ENCODE measurements around the gene DRC1. TPM values are rescaled to one million over a fixed set of nuclear protein-coding genes. Genes with fewer than 3 reads are reported as not detected.

Gene DRC1
- total and polyA plus RNA-seq, 12 donors = 0.10 to 0.56 (median 0.14) TPM; not detected in 7

DNA sequence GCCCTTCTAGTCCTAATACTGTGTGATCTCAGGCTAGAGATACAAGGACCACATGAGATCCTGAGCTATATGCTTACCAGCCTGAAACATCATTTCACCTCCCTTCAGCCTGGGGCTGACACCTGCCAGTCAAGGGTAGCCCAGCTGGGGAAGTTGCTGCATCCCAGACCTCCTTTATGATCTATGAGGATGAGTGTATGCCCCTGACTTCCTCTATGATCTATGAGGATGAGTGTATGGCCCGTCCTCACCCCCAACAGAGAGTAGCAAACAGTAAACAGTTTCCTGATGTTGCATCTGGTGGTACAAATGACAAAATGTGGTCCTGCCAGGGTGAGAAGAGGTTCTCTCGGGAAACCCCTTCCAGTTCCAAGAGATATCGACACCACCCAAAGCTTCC, 85.1 kb downstream of the DRC1 start:
- TF ChIP-seq POLR2A (IDR thresholded peaks at IDR 0.05) = no peak
- TF ChIP-seq, protein P1, sequence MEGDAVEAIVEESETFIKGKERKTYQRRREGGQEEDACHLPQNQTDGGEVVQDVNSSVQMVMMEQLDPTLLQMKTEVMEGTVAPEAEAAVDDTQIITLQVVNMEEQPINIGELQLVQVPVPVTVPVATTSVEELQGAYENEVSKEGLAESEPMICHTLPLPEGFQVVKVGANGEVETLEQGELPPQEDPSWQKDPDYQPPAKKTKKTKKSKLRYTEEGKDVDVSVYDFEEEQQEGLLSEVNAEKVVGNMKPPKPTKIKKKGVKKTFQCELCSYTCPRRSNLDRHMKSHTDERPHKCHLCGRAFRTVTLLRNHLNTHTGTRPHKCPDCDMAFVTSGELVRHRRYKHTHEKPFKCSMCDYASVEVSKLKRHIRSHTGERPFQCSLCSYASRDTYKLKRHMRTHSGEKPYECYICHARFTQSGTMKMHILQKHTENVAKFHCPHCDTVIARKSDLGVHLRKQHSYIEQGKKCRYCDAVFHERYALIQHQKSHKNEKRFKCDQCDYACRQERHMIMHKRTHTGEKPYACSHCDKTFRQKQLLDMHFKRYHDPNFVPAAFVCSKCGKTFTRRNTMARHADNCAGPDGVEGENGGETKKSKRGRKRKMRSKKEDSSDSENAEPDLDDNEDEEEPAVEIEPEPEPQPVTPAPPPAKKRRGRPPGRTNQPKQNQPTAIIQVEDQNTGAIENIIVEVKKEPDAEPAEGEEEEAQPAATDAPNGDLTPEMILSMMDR (IDR thresholded peaks at IDR 0.05) = no peak
- no peak for DNase-seq
- no peaks in the 10 kb centered on the region for H3K9me3 ChIP-seq (replicated peaks in 1 of 3)
- 92 to 95% (median 93%) methylated on average over 3 of the region's 3 CpGs for WGBS, 4 donors
- no peaks in the 10 kb centered on the region for H3K27me3 ChIP-seq
- H3K4me3 ChIP-seq = no peak overlapping the region
- intact Hi-C loops (cut with DNase I) = no loop called here
- H3K36me3 ChIP-seq (replicated peaks in 1 of 2) = no peaks in the 10 kb centered on the region
- no peak overlapping the region for H3K27ac ChIP-seq
- H3K4me1 ChIP-seq (replicated peaks in 1 of 2) = peaks cover 17 to 28% of the 10 kb centered on the region in 2 donors

DNA sequence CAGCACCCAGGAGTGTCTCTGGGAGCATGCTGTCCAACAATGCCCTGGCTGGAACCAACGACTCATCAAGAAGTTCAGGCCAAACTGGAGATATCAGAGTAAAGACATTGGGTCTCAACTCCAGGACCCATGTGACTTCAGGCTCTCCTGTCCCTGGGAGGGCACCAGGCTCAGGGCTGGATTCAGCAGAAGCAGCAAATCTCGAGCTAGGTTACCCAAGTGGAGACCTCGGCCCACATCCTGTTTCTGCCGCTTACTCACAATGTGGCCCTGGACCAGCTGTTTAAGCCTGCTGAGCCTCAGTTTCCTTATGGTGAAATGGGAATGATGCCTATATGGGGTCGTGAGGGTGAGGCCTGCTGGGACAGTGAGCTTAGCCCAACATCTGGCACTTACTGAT, 85.5 kb downstream of the DRC1 start:
- Histone ChIP-seq H3K4me3 (no peak overlapping the region), H3K27me3 (no peaks in the 10 kb centered on the region), H3K36me3 (replicated peaks in 1 of 2) (no peaks in the 10 kb centered on the region), H3K27ac (no peak overlapping the region), H3K9me3 (replicated peaks in 1 of 3) (no peaks in the 10 kb centered on the region), H3K4me1 (replicated peaks in 1 of 2) (peaks cover 17 to 24% of the 10 kb centered on the region in 2 donors)
- intact Hi-C loops (cut with DNase I) = no loop called here
- no peak for DNase-seq
- WGBS, 4 donors = 75 to 91% (median 88%) methylated on average over 4 to 5 of the region's 5 CpGs
- TF ChIP-seq POLR2A (IDR thresholded peaks at IDR 0.05) = no peak
- TF ChIP-seq, protein P1 (IDR thresholded peaks at IDR 0.05) = no peak

GRCh38 chr2:26488463-26489212, 86.9 kb downstream of the DRC1 start:
- no peak overlapping the region for H3K4me3 ChIP-seq
- H3K36me3 ChIP-seq (replicated peaks in 1 of 2) = no peaks in the 10 kb centered on the region
- H3K4me1 ChIP-seq (replicated peaks in 1 of 2) = peaks cover 10 to 15% of the 10 kb centered on the region in 2 donors
- H3K9me3 ChIP-seq (replicated peaks in 1 of 3) = no peaks in the 10 kb centered on the region
- no peak for DNase-seq
- TF ChIP-seq, protein P1 (IDR thresholded peaks at IDR 0.05) = no peak
- TF ChIP-seq POLR2A (IDR thresholded peaks at IDR 0.05) = no peak
- WGBS, 4 donors = 94 to 96% (median 95%) methylated on average over 15 to 20 of the region's 20 CpGs
- H3K27me3 ChIP-seq = no peaks in the 10 kb centered on the region
- no peak overlapping the region for H3K27ac ChIP-seq
- intact Hi-C loops (cut with DNase I) = no loop called here

GRCh38 chr2:26489213-26489850, 87.6 kb downstream of the DRC1 start:
- intact Hi-C loops (cut with DNase I) = no loop called here
- Histone ChIP-seq H3K27ac (no peak overlapping the region), H3K36me3 (replicated peaks in 1 of 2) (no peaks in the 10 kb centered on the region), H3K4me3 (no peak overlapping the region), H3K9me3 (replicated peaks in 1 of 3) (no peaks in the 10 kb centered on the region), H3K27me3 (no peaks in the 10 kb centered on the region), H3K4me1 (replicated peaks in 1 of 2) (peaks cover 4 to 8% of the 10 kb centered on the region in 2 donors)
- 88 to 92% (median 90%) methylated on average over 16 to 19 of the region's 19 CpGs for WGBS, 4 donors
- TF ChIP-seq, protein P1 (IDR thresholded peaks at IDR 0.05) = no peak
- no peak for TF ChIP-seq POLR2A (IDR thresholded peaks at IDR 0.05)
- DNase-seq = no peak
